ENCODE data around the gene ZNF77.

GRCh38 chr19:2933490-2933910 lies 11.3 kb downstream of the ZNF77 start:
- no peak for TF ChIP-seq TAF1 (IDR thresholded peaks at IDR 0.05; ENCODE audit: borderline replicate concordance, low read depth, low read length)
- no peak for TF ChIP-seq CTCF (IDR thresholded peaks at IDR 0.05)
- TF ChIP-seq MXI1 (IDR thresholded peaks at IDR 0.05; ENCODE audit: low read depth, low read length) = no peak
- TF ChIP-seq POLR2AphosphoS5 (IDR thresholded peaks at IDR 0.05; ENCODE audit: low read depth, low read length) = no peak
